GM19372 (cell line): ENCODE measurements around the gene POLR3E.
"Not testable (repeated sequence)": the region's sequence is repeated elsewhere in the genome, so short reads cannot be mapped to it uniquely, and the experiment has no call there.

ENCODE experiments used
- ATAC-seq: cut with Tn5 transposase; IDR thresholded peaks from one replicate; pipeline ENCODE4 v1.9.1; 2021; ENCODE audit warnings: mild to moderate bottlenecking, low read depth, moderate library complexity; ENCODE audit not compliant: unreplicated experiment

POLR3E gene

DNA sequence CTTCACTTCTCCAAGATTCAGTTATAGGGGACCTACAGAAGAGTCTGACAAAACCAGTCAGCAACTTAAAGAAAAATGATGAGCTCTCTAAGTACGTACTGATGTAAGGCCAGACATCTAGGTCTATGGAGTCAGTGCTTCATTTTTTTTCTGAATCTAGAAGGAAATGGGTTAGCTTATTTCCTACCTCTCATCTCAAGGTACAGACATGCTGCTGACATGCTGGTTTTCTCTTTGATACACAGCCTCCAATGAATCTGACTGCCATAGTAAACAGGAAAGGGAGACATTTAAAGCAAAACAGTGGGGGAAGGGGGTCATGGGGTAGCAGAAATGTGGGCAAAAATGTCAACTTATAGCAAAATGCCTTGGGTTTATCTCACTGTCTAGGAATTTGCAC lies 60.8 kb downstream of the POLR3E start:
- ATAC-seq, result no peak

DNA sequence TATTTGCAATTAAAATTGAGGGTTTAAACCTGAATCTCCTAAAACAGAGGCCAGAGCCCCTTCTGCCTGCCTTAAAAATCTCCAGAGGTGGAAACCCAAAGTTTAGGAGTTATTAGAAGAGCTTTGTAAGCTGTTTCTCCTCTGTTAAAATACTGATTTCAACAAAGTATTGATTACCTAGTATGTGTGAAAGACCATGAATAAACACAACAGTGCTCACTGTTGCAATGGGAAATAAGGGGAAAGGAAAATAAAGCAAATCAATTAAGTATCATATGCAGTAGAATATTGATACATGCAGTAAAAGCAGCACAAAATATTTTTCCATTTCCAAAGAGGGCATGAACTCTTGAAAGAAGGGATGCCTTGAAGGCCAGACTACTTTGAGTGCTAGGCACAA lies 62.5 kb downstream of the POLR3E start:
- no peak for ATAC-seq

DNA sequence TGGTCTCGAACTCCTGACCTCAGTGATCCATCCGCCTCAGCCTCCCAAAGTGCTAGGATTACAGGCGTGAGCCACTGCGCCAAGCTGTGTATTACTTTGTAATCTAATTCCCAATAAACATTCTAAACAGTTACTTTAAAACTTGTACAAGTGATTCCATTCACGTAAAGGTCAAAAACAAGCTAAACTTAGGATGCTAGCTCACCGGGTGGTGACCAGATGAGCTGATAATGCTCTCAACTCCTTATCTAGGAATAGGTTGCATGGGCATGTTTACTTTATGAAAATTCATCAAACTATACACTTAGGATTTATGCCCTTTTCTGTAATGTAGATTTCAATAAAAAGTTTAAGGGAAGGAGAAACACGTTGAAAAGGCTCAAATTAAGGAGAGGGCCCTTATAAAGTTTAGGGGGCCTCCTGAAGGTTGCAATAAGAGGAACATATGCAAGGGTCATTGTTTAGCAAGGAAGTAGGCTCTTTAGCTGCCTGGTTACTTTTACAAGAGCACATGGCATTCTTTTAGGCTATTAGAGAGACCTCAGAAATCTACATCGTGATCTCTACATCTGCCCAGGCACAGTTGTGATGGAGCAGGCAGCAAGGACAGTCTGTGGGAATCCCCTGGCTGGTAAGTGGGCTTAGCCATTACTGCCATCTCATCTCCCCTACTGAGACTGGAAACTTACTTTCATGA lies 63.9 kb downstream of the POLR3E start:
- no peak for ATAC-seq

DNA sequence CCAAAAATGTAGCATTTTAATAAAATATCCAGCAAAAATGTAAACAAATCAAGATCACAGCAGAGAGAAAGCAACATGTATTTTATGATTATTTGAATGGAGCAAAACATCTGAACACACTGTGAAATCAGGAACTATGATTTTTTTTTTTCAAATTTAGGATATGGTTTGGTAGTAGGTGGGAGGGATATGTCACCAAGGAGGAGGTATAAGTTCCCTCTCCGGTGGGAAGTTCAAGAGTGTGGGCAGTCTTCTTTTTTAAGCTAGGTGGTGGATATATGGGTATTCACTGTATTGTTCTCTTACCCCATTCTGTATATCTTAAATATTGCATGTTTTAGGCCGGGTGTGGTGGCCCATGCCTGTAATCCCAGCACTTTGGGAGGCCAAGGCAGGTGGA lies 67.0 kb downstream of the POLR3E start:
- ATAC-seq, result no peak

DNA sequence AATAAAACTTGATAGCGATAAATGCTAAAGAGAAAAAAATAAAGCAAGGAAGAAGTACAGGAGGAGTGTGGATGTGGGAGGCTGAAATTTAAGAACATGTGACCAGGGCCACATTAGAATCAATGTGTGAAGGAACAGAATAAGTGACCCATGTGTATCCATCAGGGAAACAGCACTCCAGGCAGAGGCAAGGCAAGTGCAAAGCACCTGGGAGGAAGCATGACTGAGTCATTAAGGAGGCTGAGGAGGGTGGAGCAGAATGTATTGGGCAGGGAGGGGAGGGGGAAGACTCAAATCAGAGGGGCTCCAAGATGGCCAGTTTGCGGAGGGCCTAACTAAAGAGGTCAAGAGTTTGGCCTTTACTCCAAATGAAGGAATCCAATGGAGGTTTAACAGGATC lies 69.2 kb downstream of the POLR3E start:
- ATAC-seq, result no peak

DNA sequence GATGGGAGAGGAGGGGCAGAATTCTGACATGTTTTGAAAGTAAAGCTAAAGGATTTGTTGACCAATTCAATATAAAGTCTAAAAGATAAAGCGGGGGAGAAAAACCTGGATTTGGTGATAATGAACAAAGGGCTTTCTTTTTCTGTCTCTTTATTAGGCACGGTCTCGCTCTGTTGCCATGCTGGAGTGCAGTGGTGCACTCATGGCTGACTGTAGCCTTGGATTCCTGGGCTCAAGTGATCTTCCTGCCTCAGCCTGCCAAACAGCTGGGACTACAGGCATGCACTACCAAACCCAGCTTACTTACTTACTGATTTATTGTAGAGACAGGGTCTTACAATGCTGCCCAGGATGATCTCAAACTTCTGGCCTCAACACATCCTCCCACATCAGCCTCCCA lies 69.7 kb downstream of the POLR3E start:
- ATAC-seq, result no peak

DNA sequence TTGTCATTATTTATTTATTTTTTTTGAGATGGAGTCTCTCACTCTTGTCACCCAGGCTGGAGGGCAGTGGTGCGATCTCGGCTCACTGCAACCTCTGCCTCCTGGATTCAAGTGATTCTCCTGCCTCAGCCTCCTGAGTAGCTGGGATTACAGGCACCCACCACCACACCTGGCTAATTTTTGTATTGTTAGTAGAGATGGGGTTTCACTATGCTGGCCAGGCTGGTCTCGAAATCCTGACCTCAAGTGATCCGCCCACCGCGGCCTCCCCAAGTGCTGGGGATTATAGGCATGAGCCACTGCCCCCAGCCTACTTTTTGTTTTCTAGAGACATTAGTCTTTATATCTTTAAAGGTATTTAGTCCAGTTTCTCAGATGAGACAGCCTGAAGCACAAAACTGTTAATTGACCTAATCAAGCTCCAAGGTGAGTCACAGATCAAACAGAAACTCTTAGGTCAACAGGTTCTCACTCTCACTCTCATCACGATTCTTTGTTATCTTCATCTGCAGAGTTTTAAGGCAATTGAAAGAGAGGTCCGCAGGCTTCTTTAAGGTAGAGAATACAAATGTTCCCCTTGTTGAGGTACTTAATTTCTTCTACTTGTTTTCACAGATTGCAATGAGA lies 71.1 kb downstream of the POLR3E start:
- not testable (repeated sequence) for ATAC-seq

DNA sequence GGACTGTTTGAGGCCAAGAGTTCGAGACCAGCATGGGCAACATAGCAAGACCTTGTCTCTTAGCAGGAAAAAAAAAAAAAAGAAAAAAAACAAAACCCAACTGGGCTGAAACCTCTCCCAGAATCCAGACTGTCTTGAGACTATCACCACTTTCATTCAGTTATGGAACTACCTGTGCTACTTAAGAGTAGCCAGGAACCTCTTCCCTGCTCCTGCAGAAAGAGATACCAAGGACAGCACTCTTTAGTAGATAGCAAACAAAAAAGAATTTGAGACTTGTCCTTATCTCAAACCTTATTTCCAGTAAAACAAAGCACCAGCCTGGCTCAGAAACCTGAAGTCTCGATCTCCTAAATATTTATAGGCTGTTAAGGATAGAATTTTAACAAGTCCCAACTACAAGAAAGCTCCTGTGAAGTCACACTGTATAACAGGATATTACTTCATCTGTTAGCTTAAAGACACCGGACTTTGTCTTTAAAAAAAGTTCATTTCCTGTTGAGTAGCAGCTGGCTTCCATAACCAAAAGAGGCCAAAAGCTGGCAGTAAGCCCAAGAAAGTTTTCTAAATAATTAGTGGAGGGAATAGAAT lies 72.1 kb downstream of the POLR3E start:
- no peak for ATAC-seq

DNA sequence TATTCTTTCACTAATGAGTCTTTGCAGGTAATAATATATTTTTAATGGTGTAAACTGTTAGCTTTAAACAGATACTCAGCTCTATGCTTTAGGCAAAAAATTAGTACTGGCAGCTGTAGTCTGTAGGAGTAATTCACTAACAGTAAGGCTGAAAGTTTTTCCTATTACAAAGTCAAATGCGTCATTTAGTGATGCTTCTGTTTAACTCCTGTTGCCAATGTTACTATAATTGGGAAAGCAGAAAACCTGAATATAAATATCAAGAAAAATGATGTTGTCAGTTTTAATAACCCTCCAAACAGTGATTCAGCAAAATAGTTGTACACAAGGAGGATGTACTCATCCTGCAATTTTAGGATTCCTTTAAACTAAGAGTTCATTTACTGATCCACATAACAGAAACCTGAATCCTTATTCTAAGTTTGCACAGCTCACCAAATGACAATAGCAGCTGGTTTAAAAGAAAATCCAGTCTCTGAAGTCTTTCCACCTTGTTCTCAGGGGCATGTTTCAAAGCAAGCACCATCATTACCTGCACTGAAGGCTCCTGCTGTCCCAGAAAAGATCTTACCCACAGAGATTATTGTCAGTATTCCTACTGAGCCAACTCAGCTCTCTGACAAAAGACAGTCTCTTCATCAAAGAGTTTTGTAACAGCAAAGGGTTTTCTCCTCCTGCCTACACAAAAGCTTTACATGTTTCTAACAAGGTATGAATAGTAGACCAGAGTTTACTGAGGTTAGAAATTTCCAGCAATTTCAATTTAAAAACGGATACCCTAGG lies 73.0 kb downstream of the POLR3E start:
- ATAC-seq, result no peak

DNA sequence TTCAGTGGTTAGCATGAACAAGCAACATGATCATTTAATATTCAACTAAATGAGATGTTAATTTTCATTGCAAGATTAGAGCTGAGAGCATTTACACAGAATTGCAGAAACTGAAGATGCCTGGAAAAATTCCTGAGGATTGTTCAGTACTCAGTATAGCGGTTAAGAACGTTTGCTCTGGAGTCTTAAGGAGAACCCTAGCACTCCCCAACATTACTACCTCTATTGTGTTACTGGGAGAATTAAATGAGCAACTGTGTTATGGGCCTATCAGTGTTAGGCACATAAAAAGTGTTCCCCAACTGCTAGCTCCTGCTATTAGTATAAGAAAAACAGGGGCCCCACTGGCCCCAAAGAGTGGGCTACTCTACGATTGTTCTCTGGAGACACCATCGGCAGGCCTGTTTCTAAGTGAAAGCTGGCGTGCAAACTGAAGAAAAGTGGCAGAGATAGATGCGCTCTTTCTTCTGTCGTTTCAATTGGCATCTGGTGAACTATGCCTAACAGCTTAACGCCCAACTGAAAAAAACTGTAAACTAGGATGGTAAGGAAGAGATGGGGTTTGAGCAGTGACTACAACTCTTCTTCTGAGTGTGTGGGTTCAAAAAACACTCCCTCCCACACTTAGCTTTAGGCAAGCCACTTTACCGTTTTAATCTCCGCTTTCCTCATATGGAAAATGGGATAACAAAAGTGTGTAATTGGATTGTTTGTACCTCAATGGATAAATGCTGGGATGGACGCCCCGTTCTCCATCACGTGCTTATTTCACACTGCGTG lies 75.9 kb downstream of the POLR3E start:
- ATAC-seq, result no peak

DNA sequence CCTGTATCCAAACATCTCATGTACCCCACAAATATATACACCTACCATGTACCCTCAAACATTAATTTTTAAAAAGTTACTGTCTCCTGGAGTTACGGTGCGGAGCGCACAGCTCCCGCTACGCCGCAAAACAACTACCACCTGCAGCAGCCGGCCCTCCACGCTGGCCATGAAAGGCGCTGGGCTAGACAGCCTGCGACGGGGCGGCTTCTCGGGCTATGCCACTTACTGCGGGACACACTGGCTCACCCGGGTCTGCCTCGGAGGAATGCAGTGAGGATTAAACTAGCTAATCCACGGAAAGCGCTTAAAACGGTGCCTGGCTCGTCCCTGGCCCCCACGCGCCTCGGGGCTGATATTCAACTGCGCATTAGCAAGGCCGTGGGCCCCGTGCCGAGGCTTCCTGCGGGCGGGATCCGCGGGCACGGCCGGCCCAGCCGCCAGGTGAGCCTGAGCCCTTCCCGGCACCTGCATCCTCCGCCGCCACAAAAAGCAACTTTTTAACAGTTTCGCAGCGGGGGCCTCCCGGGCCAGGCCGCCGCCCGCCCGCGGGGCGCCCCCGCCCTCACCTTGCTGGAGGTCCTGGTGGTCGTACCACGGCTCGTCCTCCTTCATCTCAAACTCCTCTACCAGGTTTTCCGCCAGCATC lies 76.6 kb downstream of the POLR3E start:
- ATAC-seq, result peak; percentile 4

DNA sequence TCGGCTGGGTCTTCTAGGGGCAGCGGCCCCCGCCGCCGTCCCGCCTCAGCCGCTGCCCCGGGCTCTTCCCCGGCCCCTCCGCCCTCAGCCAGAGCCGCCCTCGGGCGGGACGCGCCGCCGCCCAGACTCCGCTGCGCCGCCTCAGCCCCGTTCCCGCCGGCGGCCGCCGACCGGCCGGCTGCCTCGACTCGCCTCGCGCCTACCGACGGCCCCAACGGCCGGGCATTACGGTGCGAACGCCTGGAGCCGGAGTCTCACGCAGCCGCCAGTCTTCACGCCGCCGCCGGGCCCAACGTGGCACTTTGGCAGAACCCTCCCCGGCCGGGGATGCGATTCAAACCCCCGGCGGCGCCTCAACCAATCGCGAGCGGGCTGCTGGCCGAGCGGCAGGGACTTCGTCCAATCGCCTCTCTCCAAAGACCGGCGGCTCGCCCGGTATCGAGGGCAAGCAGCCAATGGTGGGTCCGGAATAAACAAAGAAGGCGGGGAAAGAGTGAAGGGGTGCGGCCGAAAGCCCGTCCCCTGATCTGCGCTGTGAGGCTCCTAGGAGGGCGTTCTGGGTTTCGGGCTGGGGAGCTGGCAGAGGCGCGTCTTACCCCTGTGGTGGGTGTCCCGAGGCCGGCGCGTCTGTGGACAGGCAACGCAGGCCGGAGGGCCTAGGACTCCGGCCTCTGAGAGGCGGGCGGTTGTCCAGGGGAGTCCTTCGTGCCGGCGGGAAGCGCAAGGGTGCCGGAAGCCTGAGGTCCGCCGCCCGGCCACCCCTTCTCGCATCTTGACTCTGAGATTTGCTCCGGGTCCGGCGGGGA lies 77.3 kb downstream of the POLR3E start, which contains the start of gene CDR2:
CDR2 (minus strand) TSS at position 309 of the 806 bp plus-strand sequence. CDS start 310 bp downstream, outside the sequence.
- peak; percentile 94 for ATAC-seq

DNA sequence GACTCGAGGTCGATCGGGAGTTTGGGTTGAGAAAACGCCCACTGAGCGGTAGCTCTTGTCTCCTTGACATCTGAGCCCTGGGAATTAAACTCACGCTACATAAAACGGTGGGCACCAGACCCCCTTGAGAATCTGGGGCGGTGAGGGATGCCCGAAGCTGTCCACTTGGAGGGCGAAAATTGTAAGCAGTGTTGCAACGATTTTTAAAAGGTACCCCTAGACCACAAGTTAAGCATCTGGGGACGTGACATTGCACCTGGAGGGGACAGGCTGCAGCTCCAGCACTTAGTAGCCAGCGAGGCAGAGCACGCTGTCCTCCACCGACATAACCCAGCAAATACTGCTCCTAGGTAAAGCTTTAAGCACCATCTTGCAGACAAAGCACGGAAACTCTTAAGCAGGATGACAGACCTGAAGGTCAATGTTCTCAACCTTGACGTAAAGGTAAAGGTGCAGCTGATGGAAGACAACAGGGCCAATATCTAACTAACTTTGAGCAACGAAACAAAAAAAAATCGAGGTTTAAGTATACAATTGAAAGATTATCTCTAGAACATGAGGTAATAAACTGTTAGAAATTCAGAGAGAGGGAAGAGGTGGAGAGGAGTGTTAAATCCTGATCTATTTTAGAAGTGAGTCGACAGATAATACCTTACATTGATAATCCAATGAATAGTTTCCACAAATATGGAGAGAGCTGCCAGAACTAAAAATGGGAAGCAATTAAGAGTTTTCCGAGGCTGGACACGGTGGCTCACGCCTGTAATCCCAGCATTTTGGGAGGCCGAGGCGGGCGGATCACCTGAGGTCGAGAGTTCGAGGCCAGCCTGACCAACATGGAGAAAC lies 78.1 kb downstream of the POLR3E start:
- ATAC-seq, result no peak

DNA sequence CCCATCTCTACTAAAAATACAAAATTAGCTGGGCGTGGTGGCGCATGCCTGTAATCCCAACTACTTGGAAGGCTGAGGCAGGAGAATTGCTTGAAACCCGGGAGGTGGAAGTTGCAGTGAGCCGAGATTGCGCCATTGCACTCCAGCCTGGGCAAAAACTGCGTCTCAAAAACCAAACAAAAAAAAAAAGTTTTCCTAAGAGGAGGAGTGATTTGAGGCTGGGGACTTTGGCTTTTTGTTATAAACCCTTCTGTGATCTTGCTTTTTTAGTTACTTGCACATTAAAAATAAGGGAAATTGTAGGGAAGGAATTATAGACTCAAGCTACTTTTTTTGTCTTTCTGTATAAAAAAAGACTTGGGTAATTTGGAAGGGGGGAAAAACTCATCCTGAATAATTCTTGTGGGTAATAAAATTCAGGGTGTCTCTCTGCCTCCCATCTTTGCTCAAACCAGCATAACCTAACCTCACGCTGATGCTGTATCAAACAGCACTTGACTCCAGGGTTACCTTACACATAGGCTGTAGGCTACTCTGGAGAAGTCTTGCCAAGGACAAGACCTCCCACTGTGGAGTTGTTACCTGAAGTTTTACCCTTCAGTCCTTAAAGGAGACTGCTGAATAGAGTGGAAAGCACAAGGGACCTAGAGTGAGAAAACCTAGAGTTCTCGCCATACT lies 78.9 kb downstream of the POLR3E start:
- ATAC-seq, result no peak

DNA sequence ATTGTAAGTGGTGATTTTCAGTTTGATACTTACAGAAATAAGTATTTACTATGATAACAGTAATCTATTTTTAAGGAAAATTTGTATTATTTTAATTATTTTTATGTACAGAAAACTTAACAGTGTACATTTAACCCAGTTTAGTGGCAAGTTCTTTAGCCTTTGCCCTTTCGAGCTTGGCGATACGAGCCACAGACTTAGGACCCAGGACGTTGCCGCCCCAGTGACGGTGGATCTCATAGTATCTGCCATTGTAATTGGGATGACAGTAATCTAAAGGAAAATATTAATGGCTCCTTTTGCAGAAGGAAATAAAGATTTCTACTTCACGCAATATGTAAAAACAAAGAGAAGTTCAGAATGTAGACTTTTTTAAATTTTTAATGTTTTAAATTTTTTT lies 82.4 kb downstream of the POLR3E start:
- ATAC-seq, result no peak

DNA sequence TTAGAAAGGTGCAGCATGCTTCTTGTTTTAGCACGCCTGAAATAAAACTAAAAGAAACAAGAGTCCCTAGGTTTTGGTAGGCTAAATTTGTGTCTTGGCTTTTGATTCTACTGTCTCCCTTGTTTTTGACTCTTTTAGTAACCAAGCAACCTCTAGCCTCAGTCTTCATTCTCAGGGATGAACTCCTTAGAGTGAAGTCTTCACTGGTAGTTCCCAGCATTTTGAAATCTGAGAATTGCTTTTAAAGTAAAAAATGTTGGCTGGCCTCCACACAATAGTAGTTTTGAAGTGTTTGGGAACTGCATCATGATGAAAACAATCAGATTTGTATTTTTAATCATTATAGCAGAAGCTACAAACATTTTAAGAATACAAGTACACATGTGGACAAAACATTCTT lies 83.3 kb downstream of the POLR3E start:
- ATAC-seq, result no peak

DNA sequence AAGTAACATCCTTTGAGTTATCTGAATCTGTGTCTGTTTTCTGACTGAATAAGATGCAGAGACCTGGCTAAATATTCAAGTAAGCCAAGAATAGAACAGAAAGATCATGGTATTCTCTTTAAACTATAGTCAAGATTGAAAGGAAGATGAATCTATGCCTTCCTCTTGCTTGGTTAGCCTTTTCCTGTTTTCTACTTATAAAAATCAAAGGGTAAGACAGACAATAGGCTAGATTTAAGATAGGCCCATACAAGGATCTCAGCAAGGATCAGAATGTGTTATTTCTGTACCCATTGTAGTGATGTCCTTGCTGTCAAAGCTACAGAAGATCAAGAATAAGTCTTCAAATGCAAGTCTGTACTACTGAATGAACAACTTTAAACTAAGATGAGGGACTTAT lies 84.2 kb downstream of the POLR3E start:
- no peak for ATAC-seq

DNA sequence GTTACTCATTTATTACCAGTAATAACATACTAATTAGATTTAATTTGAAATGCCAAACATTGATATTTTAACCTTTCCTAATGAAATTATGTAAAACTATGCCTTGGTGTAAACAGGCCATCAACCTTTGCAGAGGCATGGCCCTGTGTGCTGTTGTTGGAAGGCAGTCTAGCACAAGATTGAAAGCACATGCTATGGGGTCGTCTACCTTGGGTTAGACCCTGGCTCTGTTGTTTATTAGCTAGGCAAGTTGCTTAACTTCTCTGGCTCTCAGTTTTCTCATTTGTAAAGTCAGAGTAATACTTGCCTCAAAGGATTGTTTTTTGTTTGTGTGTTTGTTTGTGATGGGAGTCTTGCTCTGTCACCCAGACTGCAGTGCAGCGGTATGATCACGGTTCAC lies 86.6 kb downstream of the POLR3E start:
- no peak for ATAC-seq
